Progenitor cell of endocrine pancreas (in vitro differentiated cells): Measurements from ENCODE around the gene MT1A. TPM values are rescaled to one million over a fixed set of nuclear protein-coding genes. Genes with fewer than 3 reads are reported as not detected.
"Not testable (repeated sequence)": the region's sequence is repeated elsewhere in the genome, so short reads cannot be mapped to it uniquely, and the experiment has no call there.

Experiments
- DNase-seq: peaks from one replicate; pipeline ENCODE4 v3.0.0; 2021; ENCODE audit warnings: low spot score; ENCODE audit not compliant: unreplicated experiment
- H3K27ac Mint-ChIP-seq: 2 replicates; pipeline ENCODE4 v1.8.0; 2021; ENCODE audit warnings: mild to moderate bottlenecking, moderate library complexity, mixed read lengths
- H3K27me3 Mint-ChIP-seq: 2 replicates; pipeline ENCODE4 v1.8.0; 2021; ENCODE audit warnings: mixed read lengths
- H3K36me3 Mint-ChIP-seq: 2 replicates; pipeline ENCODE4 v1.8.0; 2022; ENCODE audit warnings: mixed read lengths; ENCODE audit not compliant: insufficient read depth
- H3K4me1 Mint-ChIP-seq: 2 replicates; pipeline ENCODE4 v1.8.0; 2021; ENCODE audit warnings: low read depth, mixed read lengths
- H3K4me3 Mint-ChIP-seq: 2 replicates; pipeline ENCODE4 v1.8.0; 2021; ENCODE audit warnings: low read depth, mild to moderate bottlenecking, moderate library complexity, mixed read lengths
- H3K9me3 Mint-ChIP-seq: 2 replicates; pipeline ENCODE4 v1.8.0; 2021; ENCODE audit warnings: low read depth, mixed read lengths
- total RNA-seq: library from RNA; stranded (reverse); gene quantifications from 2 replicates; pipeline ENCODE4 v1.2.1, GENCODE V29; 2021
- TF ChIP-seq, protein P1 (sequence below): fragments of 200-600 bp; sonication (generic); IDR thresholded peaks from one replicate; pipeline ENCODE4 v1.5.0; 2021; ENCODE audit warnings: antibody characterized with exemption, mild to moderate bottlenecking; ENCODE audit not compliant: unreplicated experiment

The MT1A gene
- total RNA-seq, 1 donor from 2014 or later: not detected

DNA sequence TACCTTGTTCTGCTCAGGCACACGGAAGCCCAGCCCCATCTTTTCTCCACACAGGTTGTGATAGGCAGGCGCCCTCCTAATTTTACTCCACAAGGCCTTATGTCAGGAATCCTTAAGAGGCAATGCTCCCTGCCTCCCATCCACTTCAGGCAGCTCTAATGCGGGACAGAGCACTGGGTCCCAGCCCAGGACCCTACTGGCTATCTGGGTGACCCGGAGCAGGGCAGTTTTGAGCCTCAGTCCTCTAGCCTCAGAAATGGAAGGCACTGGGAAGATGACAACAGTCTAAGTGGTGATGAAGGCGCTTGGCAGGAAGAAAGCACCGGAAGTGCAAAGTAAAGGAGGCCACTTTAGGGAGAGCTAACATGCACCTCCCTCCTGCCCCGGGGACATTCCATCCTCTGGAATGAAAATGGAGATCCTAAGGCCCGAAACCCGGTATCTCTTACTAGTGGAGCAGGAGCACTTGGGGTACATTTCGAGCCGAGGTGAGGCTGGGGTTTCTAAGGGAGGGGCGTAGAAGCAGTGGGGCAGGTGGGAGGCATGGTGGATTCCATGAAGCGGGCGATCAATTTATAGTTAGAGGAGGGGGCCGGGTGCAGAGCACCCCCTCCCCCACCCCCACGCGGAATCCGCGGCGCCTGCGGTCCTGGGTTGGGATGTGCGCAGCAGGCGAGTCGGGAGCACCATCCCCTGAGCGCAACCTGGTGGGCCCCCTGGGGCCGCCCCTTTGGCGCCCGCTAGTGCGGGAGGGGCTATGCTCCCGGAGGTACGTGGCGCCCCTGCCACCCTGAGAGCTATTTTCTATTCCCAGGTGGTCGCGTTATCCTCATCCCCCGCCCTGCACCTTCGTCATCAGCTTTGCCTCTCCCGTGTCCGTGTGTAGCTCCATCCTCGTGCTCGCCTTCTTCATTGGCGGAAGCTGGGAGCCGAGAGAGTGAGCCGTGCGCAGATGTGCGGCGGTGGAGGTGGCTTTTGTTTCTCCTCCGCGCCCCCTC lies 24.2 kb downstream of the MT1A start:
- H3K36me3 Mint-ChIP-seq: no peaks in the 10 kb centered on the region
- no peaks in the 10 kb centered on the region for H3K9me3 Mint-ChIP-seq
- no peak overlapping the region for H3K4me3 Mint-ChIP-seq
- TF ChIP-seq, protein P1, sequence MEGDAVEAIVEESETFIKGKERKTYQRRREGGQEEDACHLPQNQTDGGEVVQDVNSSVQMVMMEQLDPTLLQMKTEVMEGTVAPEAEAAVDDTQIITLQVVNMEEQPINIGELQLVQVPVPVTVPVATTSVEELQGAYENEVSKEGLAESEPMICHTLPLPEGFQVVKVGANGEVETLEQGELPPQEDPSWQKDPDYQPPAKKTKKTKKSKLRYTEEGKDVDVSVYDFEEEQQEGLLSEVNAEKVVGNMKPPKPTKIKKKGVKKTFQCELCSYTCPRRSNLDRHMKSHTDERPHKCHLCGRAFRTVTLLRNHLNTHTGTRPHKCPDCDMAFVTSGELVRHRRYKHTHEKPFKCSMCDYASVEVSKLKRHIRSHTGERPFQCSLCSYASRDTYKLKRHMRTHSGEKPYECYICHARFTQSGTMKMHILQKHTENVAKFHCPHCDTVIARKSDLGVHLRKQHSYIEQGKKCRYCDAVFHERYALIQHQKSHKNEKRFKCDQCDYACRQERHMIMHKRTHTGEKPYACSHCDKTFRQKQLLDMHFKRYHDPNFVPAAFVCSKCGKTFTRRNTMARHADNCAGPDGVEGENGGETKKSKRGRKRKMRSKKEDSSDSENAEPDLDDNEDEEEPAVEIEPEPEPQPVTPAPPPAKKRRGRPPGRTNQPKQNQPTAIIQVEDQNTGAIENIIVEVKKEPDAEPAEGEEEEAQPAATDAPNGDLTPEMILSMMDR: no peak
- DNase-seq: no peak
- H3K27ac Mint-ChIP-seq: no peak overlapping the region
- peaks cover 97% of the 10 kb centered on the region for H3K27me3 Mint-ChIP-seq
- peaks cover 5% of the 10 kb centered on the region for H3K4me1 Mint-ChIP-seq

DNA sequence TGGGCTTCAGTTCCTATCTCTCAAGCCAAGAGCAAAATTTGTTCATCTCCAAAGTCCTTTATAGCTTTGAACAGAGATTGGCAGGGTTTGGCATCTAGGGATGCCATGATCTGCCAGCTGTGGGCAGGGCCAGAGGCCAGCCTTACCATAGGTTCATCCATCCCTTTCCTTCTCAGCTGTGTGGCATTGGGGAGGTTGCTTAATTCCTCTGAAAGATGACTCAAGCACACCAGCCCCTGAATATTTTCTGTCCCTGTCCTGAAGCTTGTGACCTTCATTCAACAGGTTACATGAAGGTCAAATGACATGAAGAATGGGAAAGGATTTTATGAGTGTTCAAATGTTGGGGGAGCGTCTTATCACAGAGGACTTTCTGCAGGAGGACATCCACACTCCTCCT lies 26.0 kb downstream of the MT1A start:
- no peaks in the 10 kb centered on the region for H3K36me3 Mint-ChIP-seq
- no peaks in the 10 kb centered on the region for H3K9me3 Mint-ChIP-seq
- peaks cover 97% of the 10 kb centered on the region for H3K27me3 Mint-ChIP-seq
- no peak for DNase-seq
- TF ChIP-seq, protein P1: no peak
- no peak overlapping the region for H3K4me3 Mint-ChIP-seq
- no peaks in the 10 kb centered on the region for H3K4me1 Mint-ChIP-seq
- H3K27ac Mint-ChIP-seq: no peak overlapping the region

DNA sequence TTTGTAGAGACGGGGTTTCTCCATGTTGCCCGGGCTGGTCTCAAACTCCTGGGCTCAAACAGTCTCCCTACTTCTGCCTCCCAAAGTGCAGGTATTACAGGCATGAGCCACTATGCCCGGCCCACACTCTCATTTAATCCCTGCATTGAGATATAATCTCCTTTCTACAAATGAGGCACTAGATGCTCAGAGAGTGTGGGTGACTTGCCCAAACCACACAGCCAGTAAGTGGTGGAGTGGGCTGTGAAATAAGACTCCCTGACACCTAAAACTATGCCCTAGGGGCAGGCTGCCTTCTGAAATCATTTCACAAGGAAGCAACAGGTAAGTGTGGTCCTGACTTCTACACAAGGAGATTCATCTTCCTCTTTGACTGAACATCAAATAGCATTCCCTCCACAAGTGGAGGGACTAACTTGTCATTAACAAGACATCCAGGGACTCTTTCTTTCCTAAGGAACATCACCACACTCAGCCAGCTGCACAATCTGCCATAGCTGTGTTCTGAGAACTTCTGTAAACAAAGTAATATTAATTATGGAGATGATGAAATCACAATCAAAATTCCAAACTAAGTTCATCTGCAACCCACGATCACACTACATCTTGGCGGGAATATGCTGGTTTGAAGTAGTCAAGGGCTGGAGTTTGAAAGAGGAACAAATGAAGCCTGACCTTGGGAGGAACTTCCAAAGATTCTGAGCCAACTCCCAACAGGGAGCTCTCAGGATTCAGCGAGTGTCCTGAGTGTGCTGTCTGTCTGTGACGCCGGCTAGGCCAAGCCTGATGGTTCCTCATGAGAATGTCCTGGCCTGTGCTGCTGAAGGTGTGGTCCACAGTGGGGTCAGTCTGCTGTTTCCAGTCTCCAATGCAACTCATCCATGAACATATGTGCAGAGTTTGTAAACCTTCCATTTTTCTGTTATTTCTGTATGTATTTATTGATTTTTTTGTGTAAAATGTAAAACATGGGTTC lies 27.1 kb downstream of the MT1A start:
- not testable (repeated sequence) for H3K4me1 Mint-ChIP-seq, DNase-seq, H3K27ac Mint-ChIP-seq, H3K9me3 Mint-ChIP-seq, H3K4me3 Mint-ChIP-seq, H3K36me3 Mint-ChIP-seq
- H3K27me3 Mint-ChIP-seq: peaks cover 97% of the 10 kb centered on the region

DNA sequence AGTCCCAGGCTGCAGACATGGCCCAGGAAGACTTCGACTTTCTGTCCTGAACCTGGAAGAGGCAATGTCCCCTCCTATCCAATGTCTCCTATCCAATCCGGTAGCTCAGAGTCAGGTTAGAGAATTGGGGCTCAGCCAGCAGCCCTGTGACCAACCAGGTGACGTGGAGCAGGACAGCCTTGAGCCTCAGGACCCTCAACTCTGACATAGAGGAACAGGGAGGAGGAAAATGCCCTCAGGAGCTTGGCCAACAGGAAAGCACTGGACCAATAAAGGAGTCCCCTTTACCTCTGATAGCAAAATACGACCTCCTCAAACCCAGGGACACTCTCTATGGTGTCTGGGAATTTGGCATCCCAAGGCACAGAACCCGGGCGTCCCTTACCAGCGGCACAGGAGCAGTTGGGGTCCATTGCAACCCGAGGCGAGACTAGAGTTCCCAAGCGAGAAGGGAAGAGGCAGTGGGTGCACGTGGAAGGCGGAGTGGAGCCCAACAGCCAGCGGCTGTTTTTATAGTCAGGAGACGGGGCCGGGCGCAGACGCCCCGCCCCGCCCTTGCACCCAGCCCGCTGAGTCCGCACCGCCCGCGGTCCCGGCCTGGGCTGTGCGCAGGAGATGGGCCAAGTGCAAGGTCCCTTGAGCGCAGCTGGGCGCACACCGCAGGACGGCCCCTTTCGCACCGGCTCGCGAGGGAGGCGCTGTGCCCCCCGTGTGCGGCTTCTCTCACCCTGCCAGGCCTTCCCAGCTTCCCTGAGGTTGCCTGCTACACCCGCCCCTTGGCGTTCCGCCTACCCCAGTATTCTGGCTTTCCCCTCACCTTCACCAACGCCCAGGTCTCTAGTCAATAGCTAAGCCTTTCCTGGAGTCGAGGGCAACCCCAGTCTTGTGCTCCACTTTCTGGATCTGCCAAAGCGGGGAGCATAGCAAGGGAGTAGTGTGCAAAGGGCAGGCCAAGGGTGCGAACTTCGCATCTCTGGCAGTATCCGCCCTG lies 29.4 kb downstream of the MT1A start, which contains the start of gene MT1G:
MT1G (minus strand) TSS at position 485 of the 991 bp plus-strand sequence; CDS start at position 413, 72 bp downstream.
- Mint-ChIP-seq H3K27me3 (peaks cover 98% of the 10 kb centered on the region), H3K4me1 (no peaks in the 10 kb centered on the region), H3K27ac (no peak within 1 kb of the TSS), H3K36me3 (no peaks in the 10 kb centered on the region), H3K4me3 (no peak within 1 kb of the TSS), H3K9me3 (no peaks in the 10 kb centered on the region)
- TF ChIP-seq, protein P1: no peak
- no peak for DNase-seq
